Gastroesophageal sphincter (tissue), 3 donors: ENCODE measurements around the gene ZKSCAN3.

ENCODE experiments used
- POLR2A ChIP-seq, 2 donors: fragments of 450-650 bp; IDR thresholded peaks; one replicate each; pipeline ENCODE4 v1.6.1; 2017; ENCODE audit warnings: antibody characterized with exemption in 2 of 2, mild to moderate bottlenecking in 2 of 2, moderate library complexity in 1 of 2
- TF ChIP-seq, protein P1 (sequence below), 4 experiments: fragments of 200-600 bp in 2 of 4; fragments of 450-650 bp in 2 of 4; sonication (generic) in 1 of 4; IDR thresholded peaks; one replicate each; pipeline ENCODE4 v1.5.1; 2017 to 2019; ENCODE audit warnings: antibody characterized with exemption in 4 of 4, mild to moderate bottlenecking in 2 of 4, moderate library complexity in 2 of 4

DNA sequence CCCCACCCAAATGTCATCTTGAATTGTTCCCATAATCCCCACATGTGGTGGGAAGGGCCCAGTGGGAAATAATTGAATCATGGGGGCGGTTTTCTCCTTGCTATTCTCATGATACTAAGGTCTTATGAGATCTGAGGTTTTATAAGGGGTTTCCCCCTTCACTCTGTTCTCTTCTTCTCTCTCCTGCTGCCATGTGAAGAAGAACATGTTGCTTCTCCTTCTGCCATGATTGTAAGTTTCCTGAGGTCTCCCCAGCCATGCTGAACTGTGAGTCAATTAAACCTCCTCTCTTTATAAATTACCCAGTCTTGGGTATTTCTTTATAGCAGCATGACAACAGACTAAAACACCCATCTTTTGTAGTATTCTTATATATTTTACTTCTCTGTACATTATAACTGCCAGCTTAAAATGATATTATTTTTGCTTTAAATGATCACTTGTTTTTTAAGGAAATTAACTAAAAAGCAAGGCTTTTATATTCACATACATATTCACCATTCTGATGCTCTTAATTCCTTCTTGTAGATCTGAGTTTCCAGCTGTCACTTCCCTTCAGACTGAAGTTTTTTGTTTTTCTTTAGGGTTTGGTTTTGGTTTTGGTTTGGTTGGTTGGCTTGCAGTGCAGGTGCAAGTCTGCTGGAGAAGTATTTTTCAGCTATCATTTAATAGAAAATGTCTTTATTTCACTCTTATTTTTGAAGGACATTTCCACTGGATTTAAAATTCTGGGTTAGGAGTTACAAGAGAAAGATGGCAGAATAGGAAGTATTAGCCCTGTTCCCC lies 9.2 kb upstream of the ZKSCAN3 start:
- TF ChIP-seq, protein P1, sequence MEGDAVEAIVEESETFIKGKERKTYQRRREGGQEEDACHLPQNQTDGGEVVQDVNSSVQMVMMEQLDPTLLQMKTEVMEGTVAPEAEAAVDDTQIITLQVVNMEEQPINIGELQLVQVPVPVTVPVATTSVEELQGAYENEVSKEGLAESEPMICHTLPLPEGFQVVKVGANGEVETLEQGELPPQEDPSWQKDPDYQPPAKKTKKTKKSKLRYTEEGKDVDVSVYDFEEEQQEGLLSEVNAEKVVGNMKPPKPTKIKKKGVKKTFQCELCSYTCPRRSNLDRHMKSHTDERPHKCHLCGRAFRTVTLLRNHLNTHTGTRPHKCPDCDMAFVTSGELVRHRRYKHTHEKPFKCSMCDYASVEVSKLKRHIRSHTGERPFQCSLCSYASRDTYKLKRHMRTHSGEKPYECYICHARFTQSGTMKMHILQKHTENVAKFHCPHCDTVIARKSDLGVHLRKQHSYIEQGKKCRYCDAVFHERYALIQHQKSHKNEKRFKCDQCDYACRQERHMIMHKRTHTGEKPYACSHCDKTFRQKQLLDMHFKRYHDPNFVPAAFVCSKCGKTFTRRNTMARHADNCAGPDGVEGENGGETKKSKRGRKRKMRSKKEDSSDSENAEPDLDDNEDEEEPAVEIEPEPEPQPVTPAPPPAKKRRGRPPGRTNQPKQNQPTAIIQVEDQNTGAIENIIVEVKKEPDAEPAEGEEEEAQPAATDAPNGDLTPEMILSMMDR (IDR thresholded peaks at IDR 0.05): no peak
- no peak for TF ChIP-seq POLR2A (IDR thresholded peaks at IDR 0.05)
